SK-N-SH treated with all-trans-retinoic acid at 6 μM for 48 hours (cell line): ENCODE data around the gene KIF11.
"Not testable (repeated sequence)": the region's sequence is repeated elsewhere in the genome, so short reads cannot be mapped to it uniquely, and the experiment has no call there.

Experiments used
- ARNTL ChIP-seq: fragments of 450-650 bp; formaldehyde crosslinking; IDR thresholded peaks from 2 replicates; pipeline ENCODE4 v1.5.0; 2020; ENCODE audit warnings: low read depth, mild to moderate bottlenecking, moderate library complexity, borderline replicate concordance
- BACH2 ChIP-seq: fragments of 250-450 bp; sonication (Bioruptor Pico); IDR thresholded peaks from 2 replicates; pipeline ENCODE4 v1.9.0; 2021; ENCODE audit warnings: mild to moderate bottlenecking, borderline replicate concordance
- CSDC2 ChIP-seq: fragments of 250-450 bp; sonication (Bioruptor Pico); IDR thresholded peaks from 2 replicates; pipeline ENCODE4 v1.5.0; 2020; ENCODE audit warnings: mild to moderate bottlenecking, moderate library complexity
- ESRRG ChIP-seq: fragments of 250-450 bp; sonication (Bioruptor Pico); IDR thresholded peaks from 2 replicates; pipeline ENCODE4 v1.6.1; 2021; ENCODE audit warnings: mild to moderate bottlenecking
- GLIS3 ChIP-seq: fragments of 250-450 bp; sonication (Bioruptor Pico); IDR thresholded peaks from 2 replicates; pipeline ENCODE4 v1.5.0; 2020; ENCODE audit warnings: mild to moderate bottlenecking, moderate library complexity
- ISL1 ChIP-seq: fragments of 250-450 bp; sonication (Bioruptor Pico); IDR thresholded peaks from 2 replicates; pipeline ENCODE4 v2.1.2; 2022; ENCODE audit warnings: mild to moderate bottlenecking, moderate library complexity
- PATZ1 ChIP-seq: fragments of 250-450 bp; sonication (Bioruptor Pico); IDR thresholded peaks from 2 replicates; pipeline ENCODE4 v1.8.0; 2020; ENCODE audit warnings: mild to moderate bottlenecking, moderate library complexity, borderline replicate concordance
- RARB ChIP-seq: fragments of 250-450 bp; sonication (Bioruptor Pico); IDR thresholded peaks from 2 replicates; pipeline ENCODE4 v1.8.0; 2021; ENCODE audit warnings: mild to moderate bottlenecking, moderate library complexity
- SNAI2 ChIP-seq: fragments of 250-450 bp; sonication (Bioruptor Pico); IDR thresholded peaks from 2 replicates; pipeline ENCODE4 v1.5.0; 2020; ENCODE audit warnings: mild to moderate bottlenecking, moderate library complexity
- ZFP3 ChIP-seq: fragments of 250-450 bp; sonication (Bioruptor Pico); IDR thresholded peaks from 2 replicates; pipeline ENCODE4 v1.5.0; 2020; ENCODE audit warnings: mild to moderate bottlenecking, moderate library complexity
- ZFP30 ChIP-seq: fragments of 450-650 bp; formaldehyde crosslinking; IDR thresholded peaks from 2 replicates; pipeline ENCODE4 v1.5.0; 2022; ENCODE audit warnings: mild to moderate bottlenecking, moderate library complexity

GRCh38 chr10:92582347-92582746 is 10.6 kb upstream of the KIF11 start:
- TF ChIP-seq SNAI2 (CRISPR knock-in tag); ZFP3 (CRISPR knock-in tag); ARNTL (CRISPR knock-in tag); RARB (CRISPR knock-in tag); GLIS3; ESRRG (CRISPR knock-in tag); BACH2; PATZ1 (CRISPR knock-in tag); ZFP30 (CRISPR knock-in tag); ISL1 (CRISPR knock-in tag); CSDC2 (CRISPR knock-in tag): not testable (repeated sequence)
